Superior temporal gyrus (tissue), 1 donor: ENCODE measurements around the gene PCNX2.

Experiments used
- DNase-seq: peaks from one replicate; pipeline ENCODE4 v3.0.0-alpha.2; 2016; ENCODE audit errors: extremely low spot score

PCNX2 gene

GRCh38 chr1:233261695-233262094, 33.8 kb downstream of the PCNX2 start:
- DNase-seq: no peak

- DNase-seq: no peak
Measured at GRCh38 chr1:233261206-233261605, 34.3 kb downstream of the PCNX2 start.

- no peak for DNase-seq
Measured at GRCh38 chr1:233257786-233258185, 37.7 kb downstream of the PCNX2 start.

GRCh38 chr1:233256789-233257188, 38.7 kb downstream of the PCNX2 start:
- no peak for DNase-seq

GRCh38 chr1:233256191-233256590, 39.3 kb downstream of the PCNX2 start:
- no peak for DNase-seq

- DNase-seq: no peak
Measured at GRCh38 chr1:233255145-233255544, 40.4 kb downstream of the PCNX2 start.

- DNase-seq: peak; percentile 59
Measured at GRCh38 chr1:233253832-233254331, 41.6 kb downstream of the PCNX2 start.

GRCh38 chr1:233253231-233253831, 42.2 kb downstream of the PCNX2 start:
- no peak for DNase-seq

- DNase-seq: no peak
Measured at GRCh38 chr1:233252441-233252840, 43.1 kb downstream of the PCNX2 start.

- DNase-seq: no peak
Measured at GRCh38 chr1:233251201-233251720, 44.3 kb downstream of the PCNX2 start.

- no peak for DNase-seq
Measured at GRCh38 chr1:233248014-233248413, 47.5 kb downstream of the PCNX2 start.

GRCh38 chr1:233246965-233247364, 48.6 kb downstream of the PCNX2 start:
- DNase-seq: no peak

- no peak for DNase-seq
Measured at GRCh38 chr1:233245191-233245765, 50.2 kb downstream of the PCNX2 start.

- DNase-seq: no peak
Measured at GRCh38 chr1:233244183-233244582, 51.3 kb downstream of the PCNX2 start.

- no peak for DNase-seq
Measured at GRCh38 chr1:233242827-233243483, 52.6 kb downstream of the PCNX2 start.

- no peak for DNase-seq
Measured at GRCh38 chr1:233241759-233242158, 53.8 kb downstream of the PCNX2 start.

GRCh38 chr1:233240829-233241682, 54.5 kb downstream of the PCNX2 start:
- peak; percentile 83 for DNase-seq

- DNase-seq: no peak
Measured at GRCh38 chr1:233240371-233240770, 55.2 kb downstream of the PCNX2 start.

- peak; percentile 35 for DNase-seq
Measured at GRCh38 chr1:233238884-233239431, 56.6 kb downstream of the PCNX2 start.

GRCh38 chr1:233237647-233238046, 57.9 kb downstream of the PCNX2 start:
- DNase-seq: no peak

- no peak for DNase-seq
Measured at GRCh38 chr1:233233508-233234040, 62.0 kb downstream of the PCNX2 start.
